HG03108 (cell line): ENCODE data around the gene TNNI3.
"Not testable (repeated sequence)": the region's sequence is repeated elsewhere in the genome, so short reads cannot be mapped to it uniquely, and the experiment has no call there.

Experiments
- ATAC-seq: cut with Tn5 transposase; IDR thresholded peaks from one replicate; pipeline ENCODE4 v1.9.1; 2021; ENCODE audit warnings: moderate library complexity; ENCODE audit not compliant: unreplicated experiment

TNNI3 gene

DNA sequence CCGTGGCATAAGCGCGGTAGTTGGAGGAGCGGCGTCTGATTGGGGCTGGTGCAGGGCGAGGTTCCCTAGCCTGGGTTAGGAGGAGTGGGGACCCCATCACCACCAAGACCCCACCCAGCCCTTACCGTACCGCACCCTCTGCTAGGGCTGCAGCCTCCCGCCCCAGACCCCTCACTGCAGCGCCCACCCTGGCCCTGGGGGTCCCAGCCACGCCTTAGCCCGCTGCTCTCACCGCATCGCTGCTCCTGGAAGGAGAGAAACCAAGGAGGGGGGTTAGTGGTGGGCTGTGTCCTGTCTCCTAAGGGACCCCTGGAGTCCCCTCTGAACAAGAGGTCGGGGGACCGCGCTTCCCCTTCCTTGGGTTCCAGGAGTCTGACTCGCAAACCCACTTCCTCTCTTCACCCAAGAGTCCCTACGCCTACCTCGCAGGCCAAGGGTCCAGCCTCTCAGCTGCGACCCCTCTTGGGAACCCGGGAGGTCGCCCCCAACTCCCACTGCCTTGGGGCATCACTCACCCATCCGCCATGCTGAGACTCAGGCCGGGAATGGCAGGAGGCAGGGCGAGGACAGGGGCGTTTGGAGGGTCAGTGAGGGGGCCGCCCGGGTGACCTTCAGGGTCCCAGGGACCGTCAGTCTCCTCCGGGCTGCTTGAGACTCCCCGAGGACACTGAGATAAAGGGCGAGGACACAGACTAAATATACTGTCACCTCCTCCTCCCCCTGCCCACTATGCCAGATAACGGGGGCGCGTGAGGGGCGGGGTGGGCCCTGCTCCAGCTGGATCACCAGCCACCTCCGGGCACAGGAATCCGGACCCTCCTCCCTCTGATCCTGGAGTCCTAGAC lies at the start of gene TNNI3:
TSS of gene TNNI3 (minus strand) at position 669 of the 845 bp plus-strand sequence. CDS start at position 526, 143 bp downstream.
- ATAC-seq = no peak

- no peak for ATAC-seq
These were observed 49.4 kb upstream of the TNNI3 start for GRCh38 chr19:55206664-55207500.

DNA sequence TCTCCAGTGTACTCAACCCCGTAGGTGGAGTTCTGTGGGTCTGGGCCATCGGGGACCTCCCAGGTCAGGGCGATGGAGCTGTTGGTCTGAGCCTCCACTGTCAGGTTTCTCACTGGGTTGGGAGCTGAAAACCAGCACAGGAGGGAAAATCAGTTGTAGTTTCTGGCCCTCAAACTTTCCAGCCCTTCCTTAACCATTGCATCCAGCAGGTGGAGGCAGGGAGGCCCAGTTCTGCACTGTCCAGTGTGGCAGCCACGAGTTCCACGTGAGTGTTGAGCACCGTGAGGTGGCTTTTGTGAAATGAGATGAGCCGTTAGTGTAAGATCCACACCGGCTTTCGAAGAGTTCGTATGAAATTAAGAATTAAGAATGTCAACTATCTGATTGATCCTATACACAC lies 44.7 kb upstream of the TNNI3 start:
- ATAC-seq = not testable (repeated sequence)

- ATAC-seq = no peak
These were observed 42.2 kb upstream of the TNNI3 start for GRCh38 chr19:55199620-55200204.

- no peak for ATAC-seq
These were observed 41.1 kb upstream of the TNNI3 start for GRCh38 chr19:55198651-55199050.

DNA sequence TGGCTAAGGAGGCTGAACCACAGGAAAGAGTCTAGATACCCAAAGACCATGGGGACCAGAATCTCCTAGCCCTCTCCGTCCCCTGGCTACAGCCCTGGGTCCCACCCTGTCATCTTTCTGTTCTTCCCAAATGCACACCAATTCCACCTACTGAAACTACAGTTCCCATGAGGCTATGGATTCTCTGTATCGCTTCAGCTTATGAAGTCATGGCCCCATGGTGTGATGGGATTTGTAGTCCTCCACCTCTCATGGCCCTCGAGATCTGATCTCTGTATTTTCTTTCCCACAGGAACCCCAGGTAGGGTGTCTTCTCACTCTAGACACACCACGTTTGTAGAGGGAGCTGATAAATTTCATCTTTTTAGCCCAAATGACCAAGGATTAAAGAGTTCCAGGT lies 40.0 kb upstream of the TNNI3 start:
- ATAC-seq = no peak

- no peak for ATAC-seq
These were observed 39.3 kb upstream of the TNNI3 start for GRCh38 chr19:55196803-55197202.

GRCh38 chr19:55193481-55193880 lies 35.9 kb upstream of the TNNI3 start:
- ATAC-seq = no peak

DNA sequence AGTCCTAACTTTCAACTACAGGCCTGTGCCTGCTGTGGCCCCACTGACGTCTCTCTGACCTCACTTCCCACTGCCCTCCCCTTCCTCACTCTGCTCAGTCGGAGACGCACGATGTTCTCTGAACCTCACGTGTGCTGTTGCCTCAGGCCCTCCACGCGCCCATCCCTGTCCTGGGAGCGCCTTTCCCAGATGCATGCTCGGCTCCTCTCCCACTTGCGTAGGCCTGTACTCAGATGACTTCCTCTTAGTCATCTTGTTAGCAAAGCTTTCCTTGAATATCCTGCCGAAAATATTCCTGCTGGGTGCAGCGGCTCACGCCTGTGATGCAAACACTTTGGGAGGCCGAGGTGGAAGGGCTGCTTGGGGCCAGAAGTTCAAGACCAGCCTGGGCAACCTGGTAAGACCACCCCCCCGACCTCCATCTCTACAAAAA lies 31.9 kb upstream of the TNNI3 start:
- no peak for ATAC-seq

DNA sequence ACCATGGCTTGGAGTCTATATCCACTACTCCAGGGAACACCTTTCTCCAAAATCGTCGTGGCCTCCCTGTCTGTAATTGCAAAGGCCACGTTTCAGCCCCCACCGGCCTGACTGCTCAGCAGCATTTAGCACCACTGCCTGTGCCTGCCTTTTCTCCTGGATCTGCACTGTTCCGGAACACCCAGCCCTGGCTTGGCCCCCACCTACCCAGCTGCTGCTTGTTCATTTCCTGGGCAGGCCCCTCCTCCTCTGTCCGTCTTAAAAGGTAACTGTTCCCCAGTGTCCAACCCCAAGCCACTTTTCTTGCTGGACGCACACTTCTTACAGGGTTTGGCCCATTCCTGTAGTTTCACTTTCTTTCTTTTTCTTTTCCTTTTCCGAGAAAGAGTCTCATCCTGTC lies 31.1 kb upstream of the TNNI3 start:
- ATAC-seq = no peak

DNA sequence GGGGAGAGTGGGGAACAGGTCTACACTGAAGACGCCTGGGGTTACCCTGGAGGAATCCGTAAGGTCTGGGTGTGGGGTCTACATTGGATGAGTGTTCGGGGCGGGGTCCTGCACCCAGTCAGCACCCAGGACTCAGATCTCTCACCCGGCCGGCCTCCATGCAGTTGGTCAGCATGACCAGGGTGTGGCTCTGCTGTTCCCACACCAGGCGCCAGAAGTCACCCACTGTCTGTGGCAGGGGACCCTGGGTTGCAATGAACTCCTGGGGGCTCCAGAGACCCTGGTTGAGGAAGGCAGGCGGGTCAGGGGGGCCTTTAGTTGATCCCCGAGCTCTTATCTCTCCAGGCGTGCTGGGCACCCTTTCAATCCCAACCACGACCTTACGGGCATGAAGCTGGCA lies 28.5 kb upstream of the TNNI3 start:
- ATAC-seq = no peak

DNA sequence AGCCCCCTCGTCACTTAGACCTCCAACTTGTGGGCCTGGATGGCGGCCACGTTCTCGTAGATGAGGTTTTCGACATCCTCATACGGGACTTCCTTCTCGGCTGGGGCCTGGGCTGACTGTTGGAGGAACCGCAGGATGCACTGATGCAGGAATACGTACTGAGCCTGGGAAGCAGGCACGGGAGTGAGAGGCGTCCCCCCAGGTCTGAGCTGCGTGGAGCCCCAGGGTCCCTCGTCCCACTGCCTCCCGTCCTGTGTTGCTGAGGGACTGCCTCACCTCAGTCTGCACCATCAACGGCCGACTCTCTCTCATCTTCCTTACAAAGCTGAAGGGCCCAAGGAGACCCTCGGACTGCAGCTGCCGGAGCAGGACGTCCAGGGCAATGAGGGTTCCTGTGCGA lies 24.2 kb upstream of the TNNI3 start:
- ATAC-seq = no peak

GRCh38 chr19:55179606-55180484 lies 22.3 kb upstream of the TNNI3 start, which contains the start of gene SYT5:
Gene SYT5, minus strand, starts transcription at chr19:55180289. Its CDS starts 1,248 bp downstream, at chr19:55179041.
- no peak for ATAC-seq

- ATAC-seq = peak; percentile 60
These were observed 21.5 kb upstream of the TNNI3 start for GRCh38 chr19:55178781-55179599.

- ATAC-seq = no peak
These were observed 18.5 kb upstream of the TNNI3 start for GRCh38 chr19:55176076-55176475.

GRCh38 chr19:55175117-55175867 lies 17.8 kb upstream of the TNNI3 start:
- ATAC-seq = no peak

DNA sequence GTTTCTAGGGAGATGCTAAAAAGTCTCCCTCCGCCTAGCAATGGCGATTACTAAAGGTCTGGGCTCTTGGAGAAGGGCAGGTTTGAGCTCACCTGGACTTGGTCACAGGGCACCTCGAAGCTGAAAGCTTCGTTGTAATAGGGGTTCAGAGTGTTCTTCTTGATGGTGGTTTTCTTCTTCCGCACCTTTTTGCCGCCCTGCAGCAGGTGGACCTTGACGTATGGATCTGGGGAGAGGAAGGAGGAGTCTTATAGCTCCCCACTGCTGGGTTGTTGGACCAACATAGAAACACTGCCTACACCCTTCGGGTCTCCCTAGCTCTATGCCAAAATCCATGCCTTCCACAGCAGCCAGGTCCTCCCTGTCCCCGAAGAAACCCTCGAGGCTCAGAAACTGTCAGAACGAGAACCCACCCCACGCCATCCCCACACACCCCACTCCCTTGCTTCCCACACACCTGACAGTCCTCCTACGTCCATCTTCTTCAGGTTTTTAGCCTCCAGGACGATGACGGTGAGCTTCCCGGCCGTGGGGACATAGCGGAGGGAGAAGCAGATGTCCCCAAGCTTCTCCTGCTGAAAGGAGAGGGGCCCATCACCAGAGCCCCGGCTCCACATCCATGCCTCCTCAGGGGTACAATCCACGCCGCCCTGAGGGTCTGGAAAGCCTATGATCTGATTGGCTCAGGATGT lies 17.0 kb upstream of the TNNI3 start:
- no peak for ATAC-seq

- ATAC-seq = no peak
These were observed 16.3 kb upstream of the TNNI3 start for GRCh38 chr19:55173714-55174409.
